GM21529 (cell line): ENCODE results near the gene HABP2.

ENCODE experiments used
- ATAC-seq: cut with Tn5 transposase; IDR thresholded peaks from one replicate; pipeline ENCODE4 v1.9.1; 2021; ENCODE audit not compliant: unreplicated experiment

The HABP2 gene

GRCh38 chr10:113552701-113553100, at the start of gene HABP2:
HABP2 (plus strand) TSS chr10:113553053; CDS start chr10:113553122, 69 bp downstream.
- ATAC-seq: no peak

- ATAC-seq: no peak
Measured at GRCh38 chr10:113503930-113504329, 48.9 kb upstream of the HABP2 start.

- ATAC-seq: no peak
Measured at GRCh38 chr10:113504423-113504822, 48.4 kb upstream of the HABP2 start.

DNA sequence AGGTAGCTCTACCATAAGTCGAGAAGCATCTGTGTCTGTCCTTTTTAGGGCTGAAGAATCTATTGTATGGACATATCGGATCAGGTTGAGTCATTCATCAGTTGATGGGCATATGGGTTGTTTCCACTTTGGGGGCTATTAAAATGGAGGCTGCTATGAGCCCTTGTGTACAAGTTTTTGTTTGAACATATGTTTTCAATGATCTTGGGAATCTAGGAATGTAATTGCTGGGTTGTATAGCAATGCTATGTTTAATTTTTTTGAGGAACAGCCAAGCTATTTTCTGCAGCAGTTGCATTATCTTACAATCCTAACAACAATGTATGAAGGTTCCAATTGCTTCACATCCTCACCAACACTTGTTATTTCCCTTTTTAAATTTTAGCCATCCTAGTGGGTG, 46.4 kb upstream of the HABP2 start:
- no peak for ATAC-seq

- no peak for ATAC-seq
Measured at GRCh38 chr10:113511419-113511818, 41.4 kb upstream of the HABP2 start.

- ATAC-seq: no peak
Measured at GRCh38 chr10:113515161-113515560, 37.7 kb upstream of the HABP2 start.

DNA sequence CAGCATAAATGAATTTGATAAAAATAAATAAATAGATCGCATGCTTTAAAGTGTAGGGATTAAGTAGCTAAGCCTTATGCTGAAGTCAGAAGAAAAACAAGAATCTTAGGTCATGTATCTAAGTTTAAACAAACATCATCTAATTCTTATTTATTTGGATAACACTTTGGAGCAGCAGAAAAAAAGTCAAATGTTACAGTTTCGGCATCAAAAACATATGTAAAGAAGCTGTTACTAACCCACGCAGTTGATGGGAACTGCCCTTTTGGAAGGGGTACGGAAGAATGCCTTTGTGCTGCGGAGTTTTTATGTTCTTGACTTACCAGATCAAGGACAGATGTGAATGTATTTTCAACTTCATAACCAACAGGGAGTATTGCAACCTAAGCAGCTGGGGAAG, 37.3 kb upstream of the HABP2 start:
- ATAC-seq: no peak

GRCh38 chr10:113516061-113516460, 36.8 kb upstream of the HABP2 start:
- no peak for ATAC-seq

DNA sequence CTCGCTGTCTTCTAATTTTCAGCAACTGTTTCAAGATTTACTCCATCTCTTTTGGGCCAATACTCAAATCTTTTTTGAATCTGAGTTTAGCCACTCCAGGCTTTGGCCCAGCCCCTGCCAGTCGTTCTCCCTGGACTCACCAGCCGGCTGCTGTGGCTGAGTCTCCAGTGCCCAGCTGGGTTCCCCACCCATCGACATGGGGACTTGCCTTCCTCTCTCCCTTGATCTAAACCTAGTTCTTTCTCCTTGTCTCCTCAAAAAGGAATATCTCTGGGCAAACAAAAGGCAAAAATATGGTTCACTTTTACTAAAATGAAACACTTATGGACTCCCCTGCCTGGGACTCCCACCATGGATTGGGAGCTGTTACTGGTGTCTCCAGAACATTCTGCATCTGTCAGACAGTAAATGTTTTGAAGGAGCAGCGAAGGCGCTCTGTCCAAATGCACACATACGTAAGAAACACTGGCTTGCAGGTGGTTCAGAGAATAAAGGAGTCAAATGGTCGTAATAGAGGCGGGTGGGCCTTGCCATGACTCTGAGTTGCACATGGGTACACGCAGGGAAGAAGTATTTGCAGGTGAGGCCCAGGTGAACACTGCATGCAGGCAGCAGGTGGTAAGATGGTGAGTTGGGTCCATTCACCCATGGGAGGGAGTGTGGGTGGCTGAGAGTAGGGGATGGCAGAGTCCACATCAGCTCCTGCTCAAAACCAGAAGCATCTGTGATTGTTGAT, 35.5 kb upstream of the HABP2 start:
- ATAC-seq: no peak

GRCh38 chr10:113517901-113518260, 35.0 kb upstream of the HABP2 start:
- ATAC-seq: no peak

GRCh38 chr10:113518415-113518814, 34.4 kb upstream of the HABP2 start:
- ATAC-seq: no peak

DNA sequence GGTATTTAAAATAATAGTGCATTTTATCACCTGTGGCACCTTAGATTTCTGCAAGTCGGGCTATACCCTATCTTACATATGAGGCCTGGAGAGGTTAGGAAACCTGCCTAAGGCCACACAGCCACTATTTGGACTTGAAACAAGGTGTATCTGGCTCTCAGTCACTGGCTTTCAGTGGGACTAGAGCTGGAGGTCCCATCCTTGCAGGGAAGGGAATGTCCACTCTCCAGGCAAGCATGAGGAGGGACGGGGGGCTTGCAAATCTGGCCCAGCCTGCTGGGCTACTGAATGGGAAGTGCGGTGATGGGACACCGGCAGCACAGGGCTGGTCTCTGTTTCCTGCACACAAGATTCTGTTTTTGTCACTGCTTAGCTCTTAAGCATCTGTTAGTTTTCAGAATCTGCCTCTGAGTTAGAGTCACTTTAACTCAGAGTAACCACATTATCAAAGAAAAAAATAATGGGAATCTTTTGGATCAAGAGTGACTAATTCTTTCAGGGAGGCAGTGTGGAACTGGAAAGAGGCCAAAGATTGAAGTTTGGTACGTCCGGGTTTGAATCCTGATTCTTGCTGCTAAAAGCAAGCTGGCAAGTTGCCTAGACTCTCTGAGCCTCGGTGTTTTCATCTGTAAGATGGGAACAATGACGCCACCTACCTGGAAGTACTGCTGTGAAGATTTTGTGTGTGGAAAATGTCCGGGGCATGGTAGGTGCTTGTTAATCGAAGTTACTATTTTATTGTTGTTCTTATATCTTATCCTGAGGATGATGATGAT, 33.8 kb upstream of the HABP2 start:
- ATAC-seq: no peak

DNA sequence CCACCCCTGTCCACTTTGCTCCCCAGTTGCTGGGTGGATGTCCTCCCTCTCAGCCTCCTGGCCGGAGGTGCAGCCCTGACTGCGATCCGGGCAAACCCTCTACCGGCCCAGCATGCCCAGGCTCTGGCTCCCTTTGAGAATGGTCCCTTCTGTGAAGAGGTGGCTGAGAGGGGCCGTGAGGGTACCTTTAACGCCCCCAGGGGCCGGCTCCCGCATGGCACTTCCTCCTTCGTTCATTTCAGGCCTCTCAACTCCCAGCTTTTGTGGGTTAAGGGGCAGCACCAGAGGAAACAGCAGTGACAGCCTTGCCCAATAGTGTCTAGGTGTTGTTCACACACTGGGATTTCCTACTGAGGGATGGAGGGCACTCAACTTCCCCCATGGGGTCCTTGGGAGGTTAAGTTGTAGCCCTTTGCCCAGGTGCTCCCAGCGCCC, 33.2 kb upstream of the HABP2 start:
- no peak for ATAC-seq

- no peak for ATAC-seq
Measured at GRCh38 chr10:113520261-113520660, 32.6 kb upstream of the HABP2 start.

DNA sequence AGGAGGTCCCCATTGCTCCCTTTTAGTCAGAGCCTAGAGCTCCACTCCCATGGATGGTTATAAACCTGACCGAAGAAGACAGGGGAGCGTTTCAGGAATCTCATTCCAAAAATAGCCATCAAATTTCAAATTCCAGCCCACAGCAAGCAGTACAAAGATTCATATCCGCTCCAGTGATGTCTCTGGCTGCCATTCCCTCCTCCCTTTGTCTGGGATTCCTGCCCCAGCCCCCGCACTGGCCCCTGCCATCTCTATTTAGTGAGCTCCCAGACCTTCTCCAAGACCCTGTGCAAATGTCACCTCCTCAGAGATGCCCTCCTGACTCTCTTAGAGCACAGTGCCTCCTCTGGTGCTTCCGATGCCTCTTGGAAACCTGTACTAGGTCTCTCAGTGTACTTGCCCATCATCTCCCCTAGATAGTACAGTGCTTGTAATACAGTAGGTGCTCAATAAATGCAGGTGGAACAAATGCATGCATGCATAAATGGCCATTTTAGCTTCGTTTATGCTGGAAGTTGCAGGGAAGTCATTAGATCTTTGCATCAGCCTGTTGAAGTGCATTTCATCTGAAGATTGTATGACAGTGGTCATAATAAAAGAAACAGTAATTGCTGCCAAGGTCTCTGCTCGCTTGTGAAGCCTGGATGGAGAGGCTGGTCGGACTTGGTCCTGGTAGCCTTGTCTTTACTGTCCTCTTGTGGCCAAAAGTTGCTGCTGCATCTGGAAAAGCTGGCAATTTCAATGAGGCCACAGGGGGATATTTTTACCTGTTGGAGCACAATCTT, 32.0 kb upstream of the HABP2 start:
- ATAC-seq: peak; percentile 86

DNA sequence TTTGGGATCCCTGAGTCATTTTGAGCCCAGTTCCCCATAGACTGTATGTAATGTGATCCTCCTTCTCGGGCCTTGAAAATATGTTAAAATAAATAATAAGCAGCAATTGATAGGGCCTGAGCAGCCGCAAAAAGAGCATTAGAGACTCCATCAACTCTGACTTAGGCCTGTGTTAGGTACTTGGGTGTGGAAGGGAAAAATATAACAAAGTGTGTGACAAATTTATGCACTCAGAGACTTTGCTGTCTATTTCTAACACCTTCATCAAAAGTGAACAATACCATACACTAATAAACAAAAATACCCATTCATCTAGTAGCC, 31.4 kb upstream of the HABP2 start:
- ATAC-seq: no peak

DNA sequence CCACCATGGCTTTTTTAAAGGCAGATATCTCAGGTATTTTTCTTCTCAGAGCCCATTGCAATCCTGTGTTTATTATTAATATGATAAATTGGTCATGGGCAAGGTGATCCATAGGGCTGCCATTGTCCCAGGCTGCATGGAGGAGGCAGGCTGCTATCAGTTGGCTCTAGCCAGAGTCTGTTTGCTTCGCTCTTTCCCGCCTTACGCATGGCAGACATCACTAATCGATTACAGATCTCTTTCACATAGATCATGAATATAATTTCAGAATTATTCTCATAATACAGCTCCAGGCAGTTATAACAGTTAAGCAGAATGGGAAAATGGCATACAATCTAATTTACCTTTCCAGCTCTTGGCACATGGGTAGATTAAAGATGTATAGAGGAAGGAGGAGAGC, 30.4 kb upstream of the HABP2 start:
- ATAC-seq: no peak

DNA sequence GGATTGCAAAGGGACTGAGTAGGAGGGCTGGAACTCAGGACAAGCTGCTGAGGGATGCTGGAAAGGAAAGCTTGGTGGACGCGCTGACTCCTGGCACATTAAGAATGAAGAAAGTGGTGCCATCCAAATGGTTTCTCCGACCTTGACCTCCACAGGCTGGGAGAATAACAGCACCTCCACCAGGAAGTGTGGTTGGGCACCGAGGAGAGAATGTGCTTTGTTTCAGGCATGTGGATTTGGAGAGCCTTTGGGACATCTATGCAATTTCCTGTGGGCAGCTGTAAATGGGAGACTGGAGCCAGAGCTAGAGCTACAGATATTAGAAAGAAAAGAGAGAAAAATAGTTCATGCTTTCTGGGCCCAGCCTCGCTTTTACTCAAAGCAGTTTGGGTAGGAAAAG, 29.8 kb upstream of the HABP2 start:
- no peak for ATAC-seq

- no peak for ATAC-seq
Measured at GRCh38 chr10:113523628-113524027, 29.2 kb upstream of the HABP2 start.

DNA sequence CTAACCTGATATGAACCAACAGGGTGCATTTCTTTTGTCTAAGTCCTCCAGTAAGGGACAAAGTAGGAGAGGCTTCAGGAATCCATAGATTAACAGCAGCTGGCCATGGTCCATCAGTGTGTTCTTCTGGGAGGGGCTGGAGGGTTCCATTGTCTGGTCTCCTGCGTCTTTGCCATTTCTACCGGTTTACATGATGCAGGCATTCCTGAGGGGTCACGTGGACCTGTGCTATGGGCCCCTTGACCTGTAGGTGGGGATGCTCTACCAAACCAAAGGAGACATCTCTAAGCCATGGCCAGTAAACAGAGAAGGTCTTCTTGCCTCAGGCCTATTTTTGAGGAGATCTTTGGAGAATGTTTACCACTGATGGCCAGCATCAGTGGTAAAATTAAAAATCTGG, 28.7 kb upstream of the HABP2 start:
- no peak for ATAC-seq

DNA sequence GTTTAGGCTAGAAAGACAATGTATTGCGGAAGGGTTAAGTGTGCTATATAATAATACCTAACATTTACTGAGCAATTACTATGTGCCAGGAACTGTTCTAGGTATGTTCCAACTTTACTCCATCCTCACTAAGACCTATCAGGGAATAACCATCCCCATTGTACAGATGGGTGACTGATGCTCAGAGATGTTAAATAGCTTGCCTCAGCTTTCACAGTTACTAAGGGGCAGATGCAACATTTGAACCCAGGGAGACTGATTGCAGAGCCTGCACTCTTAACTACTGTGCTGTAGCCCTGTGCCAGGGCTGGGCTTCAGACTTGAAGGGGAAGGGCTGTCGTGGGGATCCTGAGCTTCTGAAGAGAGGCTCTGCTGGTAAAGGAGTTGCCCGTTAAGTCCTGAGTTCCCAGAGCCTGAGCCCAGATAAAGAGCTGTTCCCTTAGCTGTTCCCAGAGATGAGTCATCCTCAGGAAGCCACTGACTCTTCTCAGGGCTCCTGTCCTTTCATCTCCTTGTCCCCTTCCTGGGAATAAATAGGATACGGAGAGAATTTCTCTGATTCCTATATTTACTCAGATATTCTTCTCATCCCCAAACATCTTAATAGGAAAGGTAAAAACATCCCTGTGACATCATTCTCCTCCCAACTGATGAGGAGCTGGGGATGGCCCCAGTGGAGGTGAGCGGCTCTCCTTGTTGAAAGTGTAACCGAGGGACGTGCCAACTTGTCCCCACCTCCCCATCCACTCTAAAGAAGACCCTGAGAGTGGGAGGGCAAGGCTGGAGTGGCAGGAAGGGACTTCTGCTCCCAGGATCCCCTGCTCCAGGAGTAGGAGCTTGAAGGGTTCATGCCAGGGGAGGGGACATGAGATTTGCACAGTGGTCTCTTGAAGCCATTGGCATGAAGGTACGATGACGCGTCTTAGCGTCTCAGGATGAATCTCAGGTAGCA, 28.0 kb upstream of the HABP2 start:
- ATAC-seq: no peak
